Fibroblast of the conjunctiva (primary cell): ENCODE data around the gene MRO.
"Not testable (repeated sequence)": the region's sequence is repeated elsewhere in the genome, so short reads cannot be mapped to it uniquely, and the experiment has no call there.

Source experiments
- DNase-seq: peaks from one replicate; pipeline ENCODE4 v3.0.0-alpha.2; 2010; ENCODE audit warnings: low read depth

MRO gene

DNA sequence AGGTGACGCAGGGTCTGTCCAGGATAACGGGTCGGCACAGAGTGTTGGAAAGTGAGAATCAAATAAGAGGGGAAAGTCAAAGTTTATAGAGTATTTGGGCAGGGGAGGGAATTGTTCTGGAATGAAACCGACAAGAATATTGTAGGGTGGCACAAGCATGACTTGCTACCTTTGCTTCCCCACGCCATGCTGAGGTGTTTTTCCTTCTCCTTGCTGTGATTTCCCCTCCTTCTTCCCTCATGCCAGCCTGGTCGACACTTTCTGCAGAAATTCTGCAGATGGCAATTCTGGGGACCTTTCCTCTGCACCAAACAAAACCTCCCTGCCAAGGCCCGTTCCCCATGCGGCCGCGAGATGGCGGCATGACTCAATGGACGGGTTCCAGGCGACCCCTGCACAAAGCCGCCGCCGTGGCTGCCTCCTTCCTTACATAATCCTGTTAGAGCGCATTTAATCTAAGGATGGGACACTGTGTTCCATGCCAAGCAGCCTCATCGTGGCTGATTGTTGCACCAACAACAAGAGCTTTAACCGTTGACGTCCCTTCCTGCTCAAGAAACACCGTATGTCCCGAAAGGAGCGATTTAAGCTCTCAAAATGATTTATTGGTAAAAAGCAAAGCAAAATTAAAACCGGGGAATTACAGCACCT, at the start of gene MRO:
Gene MRO, minus strand, starts transcription at position 289 of the 651 bp plus-strand sequence. CDS start 10,616 bp downstream, outside the sequence.
- peak; percentile 81 for DNase-seq

DNA sequence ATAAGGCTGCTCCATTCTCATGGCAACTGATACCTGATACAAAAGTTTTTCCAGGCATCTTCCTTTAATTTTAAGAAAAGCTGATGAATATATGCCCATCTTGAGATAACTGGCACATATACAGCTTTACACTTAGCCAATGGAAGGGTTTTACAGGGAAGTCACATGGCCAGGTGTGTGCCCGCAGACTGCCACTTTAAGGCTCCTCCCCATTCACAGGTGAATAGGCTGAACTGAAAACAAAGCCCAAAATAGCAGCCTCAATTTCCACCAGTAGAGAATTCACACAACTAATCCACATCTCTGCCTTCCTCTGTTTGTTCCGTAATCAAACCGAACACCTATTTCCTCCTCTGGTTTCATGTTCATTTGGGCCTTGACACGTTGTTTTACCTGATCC, 49.3 kb upstream of the MRO start:
- no peak for DNase-seq

DNA sequence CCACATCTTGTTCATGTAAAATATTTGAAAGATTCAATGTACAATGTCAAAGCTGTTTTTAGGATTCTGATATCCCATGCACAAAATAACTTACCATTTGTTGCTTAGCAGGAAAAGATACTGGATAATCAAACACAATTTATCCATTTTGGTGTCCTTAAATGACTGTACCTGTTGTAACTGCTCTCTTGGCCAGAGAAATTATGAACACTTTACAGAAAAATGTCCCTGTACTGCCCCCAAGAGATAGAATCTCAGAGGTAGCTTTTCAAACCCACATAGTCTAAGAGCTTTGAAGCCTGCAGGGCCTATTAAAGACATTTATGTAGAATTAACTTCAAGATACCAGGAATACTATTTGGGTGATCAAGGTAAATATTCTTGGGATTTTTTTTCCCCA, 46.9 kb upstream of the MRO start:
- DNase-seq, result no peak

DNA sequence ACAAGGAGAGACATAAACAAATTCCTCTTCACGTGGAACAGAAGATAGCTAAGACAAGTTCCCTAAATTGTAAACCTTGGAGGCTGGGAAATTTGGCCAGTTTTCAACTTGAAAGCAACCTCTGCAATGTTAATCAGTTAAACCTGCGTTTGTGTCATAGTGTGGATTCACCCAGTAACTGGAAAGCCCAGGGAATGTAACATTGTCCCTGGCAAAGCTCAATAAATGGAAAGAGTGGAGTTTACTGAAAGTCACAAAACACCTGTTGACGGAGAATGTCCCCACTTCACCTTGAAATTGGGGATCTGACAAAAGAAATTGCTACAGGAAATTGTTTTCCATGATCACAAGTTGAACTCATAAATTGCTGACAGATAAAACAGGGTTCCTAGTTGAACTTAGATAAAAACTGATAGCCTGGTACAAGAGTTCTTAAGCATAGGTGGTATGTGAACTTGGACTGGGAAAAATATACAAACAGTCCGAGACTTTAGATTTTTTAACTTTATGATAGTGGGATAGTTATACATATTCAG, 44.1 kb upstream of the MRO start:
- DNase-seq, result no peak

DNA sequence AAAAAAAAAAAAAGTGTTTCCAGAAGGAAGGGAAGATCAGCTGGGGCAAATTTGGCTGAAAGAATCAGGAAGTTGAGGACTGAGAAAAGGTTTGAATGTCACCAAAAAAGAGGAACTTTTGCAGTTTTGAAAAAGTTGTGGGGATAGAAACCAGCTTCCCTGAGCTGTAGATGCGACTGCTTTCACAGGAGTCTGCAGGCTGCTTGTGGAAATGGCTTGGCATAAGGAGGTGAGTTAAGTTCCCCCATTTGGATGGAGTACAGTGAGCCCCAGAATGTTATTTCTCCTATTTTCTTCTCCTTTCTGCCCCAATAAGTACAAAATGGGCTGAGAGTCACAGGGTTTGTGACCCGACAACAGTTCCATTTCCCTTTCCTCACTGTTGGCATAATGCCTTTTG, 42.6 kb upstream of the MRO start:
- no peak for DNase-seq

DNA sequence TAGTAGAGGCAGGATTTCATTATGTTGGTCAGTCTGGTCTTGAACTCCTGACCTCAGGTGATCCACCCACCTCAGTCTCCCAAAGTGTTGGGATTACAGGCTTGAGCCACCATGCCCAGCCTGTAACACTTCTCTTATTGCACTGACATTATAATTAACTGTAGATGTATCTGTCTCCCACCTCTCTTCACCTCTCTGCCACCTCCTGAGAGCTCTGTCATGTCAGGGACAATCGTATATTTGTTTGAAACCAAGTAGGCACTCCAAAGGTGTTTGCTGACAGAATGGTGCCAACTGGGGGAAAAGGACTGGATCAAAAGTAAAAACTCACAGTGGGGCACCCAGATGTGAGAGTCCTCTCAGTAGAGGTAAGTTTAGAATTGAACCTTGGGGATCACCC, 41.8 kb upstream of the MRO start:
- no peak for DNase-seq

DNA sequence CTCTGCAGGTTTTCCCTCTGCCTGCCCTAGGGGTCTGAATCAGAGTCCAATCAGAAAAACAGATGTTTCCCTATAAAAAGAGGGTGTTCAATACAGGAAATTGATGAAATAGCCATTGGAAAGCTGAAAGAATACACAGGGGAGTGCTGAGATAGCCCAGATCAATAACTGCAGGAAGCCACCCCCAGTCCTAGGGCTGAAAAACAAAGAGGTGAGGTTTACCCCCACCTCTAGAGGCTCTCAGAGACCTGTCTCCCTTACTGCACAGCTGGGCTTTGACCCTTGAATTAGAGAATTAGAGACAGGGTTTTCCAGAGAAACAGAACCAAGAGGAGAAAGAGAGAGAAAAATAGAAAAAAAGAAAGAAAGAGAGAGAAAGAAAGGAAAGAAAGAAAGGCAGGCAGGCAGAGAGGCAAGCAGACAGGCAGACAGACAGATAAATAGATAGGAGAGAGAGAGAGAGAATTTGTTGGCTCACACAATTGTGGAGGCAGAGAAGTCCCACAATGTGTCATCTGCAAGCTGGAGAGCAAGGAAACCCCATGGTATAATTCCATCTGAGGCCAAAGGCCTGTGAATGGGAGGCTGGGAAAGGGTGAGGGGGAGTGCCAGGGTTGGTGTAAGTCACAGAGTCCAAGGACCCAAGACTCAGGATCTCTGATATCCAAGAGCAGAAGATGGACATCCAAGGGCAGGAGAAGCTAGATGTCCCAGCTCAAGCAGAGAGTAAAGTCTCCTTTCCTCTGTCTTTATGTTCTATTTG, 40.2 kb upstream of the MRO start:
- no peak for DNase-seq

DNA sequence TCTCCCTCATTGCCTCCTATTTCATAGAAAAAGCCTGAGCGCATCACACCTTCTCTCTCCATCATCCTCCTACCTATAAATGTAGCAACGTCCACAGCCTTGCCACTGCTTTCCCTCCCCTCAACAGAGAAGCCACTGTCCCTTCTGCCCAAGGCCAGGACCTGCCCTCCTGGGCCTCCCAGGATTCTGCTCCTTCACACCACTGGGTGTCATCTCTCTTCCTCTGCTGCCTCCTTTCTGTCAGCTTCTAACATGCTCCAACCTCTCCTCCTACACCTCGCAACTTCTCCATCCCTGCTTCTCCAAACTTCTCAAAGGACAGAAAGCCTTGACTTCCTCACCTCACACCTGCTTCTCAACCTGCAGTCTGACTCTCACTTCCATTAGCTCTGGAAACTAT, 37.9 kb upstream of the MRO start:
- DNase-seq, result no peak

DNA sequence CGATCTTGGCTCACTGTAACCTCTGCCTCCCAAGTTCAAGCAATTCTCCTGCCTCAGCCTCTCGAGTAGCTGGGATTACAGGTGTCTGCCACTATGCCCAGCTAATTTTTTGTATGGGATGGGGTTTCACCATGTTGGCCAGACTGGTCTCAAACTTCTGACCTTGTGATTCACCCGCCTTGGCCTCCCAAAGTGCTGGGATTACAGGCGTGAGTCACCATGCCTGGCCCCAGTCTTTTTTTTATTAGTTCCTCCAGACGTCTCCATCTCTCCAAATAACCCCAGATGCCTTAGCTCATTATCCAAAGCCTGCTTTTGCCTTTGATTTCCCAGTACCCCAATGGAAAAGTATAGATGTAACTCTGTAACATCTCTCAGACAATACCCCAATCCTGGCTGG, 37.4 kb upstream of the MRO start:
- DNase-seq, result not testable (repeated sequence)

DNA sequence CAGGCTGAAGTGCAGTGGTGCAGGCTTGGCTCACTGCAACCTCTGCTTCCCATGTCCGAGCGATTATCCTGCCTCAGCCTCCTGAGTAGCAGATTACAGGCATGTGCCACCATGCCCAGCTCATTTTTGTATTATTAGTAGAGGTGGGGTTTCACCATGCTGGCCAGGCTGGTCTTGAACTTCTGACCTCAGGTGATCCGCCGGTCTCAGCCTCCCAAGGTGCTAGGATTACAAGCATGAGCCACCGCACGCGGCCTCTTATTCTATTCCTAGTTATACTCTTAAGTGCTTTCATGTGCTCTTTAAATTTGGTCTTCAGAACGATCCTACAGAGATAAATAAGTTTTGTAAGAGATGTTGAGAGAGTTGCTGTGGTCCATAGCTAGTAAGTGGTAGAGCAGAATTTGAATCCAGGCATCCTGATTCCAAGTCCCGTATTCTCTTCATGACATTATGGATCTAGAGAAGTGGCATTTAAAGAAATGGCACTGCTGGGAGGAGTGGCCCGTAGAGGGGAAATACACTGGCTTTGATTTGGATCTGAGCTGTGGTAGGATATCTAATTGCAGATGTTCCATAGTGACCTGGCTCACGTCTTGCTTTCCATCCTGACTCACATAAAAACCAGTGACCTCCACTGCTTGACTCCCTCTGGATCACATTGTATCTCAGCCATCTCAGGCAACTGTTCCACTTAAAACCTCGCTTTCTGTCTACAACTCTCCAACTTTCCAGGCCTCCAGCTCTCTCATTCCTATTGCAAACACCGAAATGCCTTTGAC, 36.4 kb upstream of the MRO start:
- no peak for DNase-seq

DNA sequence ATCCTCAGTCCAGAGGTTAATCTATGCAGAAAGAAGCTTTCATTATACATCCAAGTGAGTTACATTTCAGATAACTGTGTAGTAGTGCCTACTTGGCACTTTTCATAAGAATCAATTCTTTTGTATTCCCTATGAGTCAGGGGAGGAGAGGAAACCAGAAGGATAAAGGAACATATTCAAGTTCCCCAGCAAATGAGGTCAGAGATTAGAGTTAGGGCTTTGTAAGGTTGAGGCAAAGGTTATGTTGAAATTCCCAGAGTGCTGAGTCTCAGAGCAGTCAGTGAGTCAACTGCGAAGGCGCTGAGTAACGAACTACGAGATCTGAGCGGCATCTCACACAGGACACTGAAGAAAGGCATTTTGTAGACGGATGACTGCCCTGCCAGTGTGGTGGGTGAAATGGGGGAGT, 34.1 kb upstream of the MRO start:
- no peak for DNase-seq

DNA sequence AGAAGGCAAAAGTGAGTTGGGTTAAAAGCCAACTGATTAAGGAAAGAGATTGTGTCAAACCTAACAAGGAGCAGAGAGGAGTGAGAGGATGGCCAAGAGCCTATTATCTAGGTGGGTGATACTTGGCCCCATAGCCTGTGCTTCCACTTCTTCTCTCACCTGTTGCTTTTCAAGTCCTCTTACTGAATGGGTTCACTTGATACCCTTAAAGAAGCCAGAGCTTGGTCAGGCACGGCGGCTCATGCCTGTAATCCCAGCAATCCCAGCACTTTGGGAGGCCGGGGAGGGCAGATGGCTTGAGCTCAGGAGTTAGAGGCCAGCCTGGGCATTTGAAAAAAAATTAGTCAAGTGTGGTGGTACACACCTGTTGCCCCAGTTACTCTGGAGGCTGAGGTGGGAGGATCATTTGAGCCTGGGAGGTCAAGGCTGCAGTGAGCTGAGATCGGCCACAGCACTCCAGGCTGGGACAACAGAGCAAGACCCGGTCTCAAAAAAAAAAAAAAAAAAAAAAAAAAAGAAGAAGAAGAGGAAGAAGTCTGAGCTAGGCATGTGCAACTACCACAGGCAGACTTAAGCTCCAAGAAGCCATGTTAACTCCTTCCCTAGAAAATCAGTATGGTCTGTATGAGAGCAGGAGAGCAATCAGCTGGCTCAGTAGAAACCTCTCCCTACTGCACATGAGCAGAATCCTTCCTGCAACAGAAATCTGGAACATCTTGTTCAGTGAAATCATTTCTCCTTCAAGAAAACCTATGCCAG, 30.7 kb upstream of the MRO start:
- DNase-seq, result no peak

DNA sequence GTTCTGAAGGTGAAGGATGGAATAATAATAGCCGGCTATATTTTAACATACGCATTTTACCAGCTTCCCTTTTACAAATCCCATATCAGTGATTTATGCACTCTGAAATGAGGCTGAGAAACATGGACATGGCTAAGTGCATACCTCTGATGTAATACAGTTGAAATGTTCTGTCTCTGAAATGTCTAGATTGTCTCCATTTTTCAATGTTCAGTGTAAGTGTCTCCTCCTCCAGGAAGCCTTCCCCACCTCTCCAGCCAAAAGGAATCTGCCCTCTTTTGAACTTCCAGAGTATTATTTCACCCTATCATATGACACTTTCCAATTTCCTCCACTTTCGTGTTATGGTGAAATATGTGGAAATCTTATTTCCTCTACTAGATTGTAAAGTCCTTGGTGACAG, 29.6 kb upstream of the MRO start:
- no peak for DNase-seq

DNA sequence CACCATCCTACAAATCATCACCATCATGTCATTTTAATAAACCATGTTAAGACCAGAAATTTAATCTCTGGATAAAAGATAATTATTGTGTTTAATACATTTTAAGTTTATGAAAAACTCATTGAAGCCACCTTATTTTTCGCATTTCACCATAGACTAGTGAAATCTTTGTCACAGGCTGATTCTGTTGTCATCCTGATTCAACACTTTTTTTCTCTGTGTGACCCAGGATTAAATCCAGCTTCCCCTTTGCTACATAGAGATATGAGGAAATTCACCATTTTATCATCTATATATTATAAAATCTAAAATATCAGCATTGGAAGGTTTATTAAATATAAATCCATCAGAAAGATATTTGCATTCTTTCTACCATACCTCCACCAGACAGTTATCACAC, 29.2 kb upstream of the MRO start:
- DNase-seq, result no peak

DNA sequence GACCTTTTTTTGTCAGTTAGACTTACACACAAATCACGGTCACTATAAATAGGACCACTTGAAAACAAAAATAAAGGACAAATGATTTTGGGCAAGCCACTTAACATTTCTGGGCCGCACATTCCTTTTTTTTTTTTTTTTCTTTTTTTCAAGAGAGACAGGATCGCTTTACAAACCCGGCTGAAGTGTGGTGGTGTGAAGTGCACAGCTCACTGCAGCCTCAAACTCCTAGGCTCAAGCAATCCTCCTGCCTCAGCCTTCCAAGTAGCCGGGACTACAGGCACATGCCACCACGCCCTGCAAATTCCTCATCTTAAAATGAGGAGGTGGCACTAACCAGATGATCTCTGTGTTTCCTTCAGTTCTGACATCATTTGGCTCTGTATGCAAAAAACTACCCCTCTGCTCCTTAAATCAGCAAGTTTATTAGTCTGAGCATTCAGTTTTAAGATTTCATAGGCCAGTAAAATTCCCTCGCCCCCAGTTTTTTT, 28.3 kb upstream of the MRO start:
- no peak for DNase-seq

DNA sequence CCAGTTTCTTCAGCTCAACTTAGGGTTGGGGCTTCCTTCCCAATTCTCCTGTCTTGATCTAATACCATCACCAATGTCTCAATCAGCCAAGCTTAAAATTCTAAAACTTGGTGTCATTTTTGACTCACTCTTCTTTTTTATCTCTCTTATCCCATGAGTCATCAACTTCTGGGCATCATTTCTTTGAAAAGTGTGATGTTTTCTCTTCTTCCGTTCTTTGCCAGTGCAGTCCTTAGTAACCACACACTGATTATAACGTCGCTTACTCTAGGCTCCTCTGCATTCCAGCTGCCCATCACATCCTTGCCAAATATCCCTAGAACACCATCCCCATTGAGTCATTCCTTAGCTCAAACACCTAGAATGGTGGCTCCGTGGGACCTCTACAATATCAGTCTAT, 27.4 kb upstream of the MRO start:
- no peak for DNase-seq

DNA sequence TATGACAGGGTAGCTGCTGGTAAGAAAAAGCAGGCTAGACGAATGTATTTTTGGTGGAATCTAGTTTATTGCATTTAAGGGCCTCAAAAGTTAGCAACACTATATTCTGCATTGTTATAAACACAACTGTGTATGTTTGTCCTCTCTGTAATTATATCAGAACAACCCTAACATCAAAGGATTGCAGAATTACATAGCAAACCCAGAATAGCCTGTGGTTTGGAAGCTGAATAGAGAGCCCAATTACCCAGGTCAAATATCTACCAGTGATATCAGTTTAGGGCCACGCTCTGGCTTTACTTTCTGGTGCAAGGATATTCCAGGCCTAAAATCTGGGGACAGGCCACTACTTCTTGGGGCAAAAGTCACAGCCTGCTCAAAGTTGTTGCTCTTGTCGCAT, 25.1 kb upstream of the MRO start:
- DNase-seq, result no peak

DNA sequence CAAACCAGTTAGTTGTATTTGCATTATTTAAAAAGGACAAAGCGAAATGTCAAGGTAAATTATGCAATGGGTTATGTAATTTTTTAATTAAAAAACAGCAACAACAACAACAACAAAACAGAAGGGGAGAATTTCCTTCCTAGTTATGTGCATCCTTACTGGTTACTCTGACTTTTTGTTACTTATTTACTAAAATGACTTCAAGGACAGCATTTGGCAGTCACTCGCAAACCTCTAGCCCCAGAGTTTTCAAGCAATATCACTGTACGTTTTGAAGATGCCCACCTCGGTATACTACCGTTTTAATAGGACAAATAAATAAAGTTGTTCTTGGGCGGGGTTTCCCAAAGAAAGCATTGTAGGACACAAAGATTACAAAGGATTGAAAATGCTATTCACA, 24.7 kb upstream of the MRO start:
- DNase-seq, result no peak

DNA sequence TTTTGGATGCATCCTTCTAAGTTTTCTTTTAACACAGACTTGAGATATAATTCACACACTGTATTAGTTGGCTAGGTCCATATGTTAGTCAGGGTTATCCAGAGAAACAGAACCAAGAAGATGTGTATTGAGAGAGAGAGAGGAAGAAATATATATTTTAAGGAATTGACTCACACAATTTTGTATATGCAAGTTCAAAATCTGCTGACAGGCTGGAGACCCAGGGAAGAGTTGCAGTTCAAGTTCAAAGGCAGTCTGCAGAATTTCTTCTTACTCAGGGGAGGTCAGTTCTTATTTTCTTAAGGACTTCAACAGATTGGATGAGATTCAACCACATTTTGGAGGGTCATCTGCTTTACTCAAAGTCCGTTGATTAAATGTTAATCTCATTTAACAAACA, 23.0 kb upstream of the MRO start:
- no peak for DNase-seq

DNA sequence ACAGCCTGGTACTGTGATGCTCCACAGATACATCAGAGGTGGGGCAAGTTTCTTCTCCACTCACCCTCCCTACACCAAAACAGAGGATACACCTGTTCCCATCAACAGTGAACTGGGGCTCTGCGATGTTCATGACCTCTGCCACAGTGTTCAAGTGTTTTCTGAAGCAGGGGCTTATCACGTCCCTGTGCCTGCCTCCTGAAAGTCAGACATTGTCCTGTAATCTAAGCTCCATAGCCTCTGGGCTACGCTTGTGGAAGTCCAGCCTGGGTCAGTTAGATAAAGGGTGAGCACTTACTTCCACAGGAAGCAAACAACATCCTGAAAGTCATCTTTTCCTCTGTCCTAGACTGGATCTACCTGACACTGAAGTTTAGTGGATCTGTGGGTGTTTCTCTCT, 20.2 kb upstream of the MRO start:
- no peak for DNase-seq

DNA sequence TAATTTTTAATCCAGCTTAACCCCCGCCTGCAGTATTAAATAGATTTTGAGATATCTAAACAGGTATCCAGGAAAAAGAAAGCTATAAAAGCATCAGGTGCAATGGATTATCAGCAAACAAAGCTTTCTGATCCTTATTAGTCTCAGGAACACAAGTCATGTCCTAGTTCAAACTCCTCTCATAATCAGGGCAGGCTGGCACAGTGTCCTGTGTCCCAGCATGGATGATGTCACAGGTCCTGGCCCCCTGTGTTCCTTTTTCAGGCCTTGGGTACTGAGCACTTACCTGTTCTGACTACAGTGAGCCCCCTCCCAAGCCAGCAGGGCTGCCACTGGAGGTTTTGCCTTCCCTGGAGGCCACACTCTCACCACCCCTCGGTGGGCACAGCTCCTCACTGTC, 19.5 kb upstream of the MRO start:
- DNase-seq, result no peak

DNA sequence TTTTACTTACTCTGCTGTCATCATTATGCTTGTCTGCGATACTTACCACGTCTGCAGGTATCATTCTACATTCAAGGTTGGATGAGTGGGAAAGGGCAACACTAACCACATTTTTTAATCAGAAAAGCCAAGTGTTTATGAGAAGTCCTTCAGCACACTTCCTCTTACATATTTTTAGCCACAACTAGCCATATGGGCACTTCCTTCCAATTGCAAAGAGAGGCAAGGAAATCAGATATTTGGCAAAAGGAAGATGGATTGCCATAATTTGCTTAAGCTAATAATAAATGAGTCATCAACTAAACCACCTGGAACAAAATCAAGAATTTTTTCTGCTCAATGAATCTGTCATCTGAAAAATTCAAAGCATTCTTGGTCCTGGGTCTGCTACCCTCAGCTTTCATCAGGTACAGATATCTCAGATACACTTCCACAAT, 16.7 kb upstream of the MRO start:
- DNase-seq, result peak; percentile 24
